Measurements from ENCODE around the gene DNAI1.

Gene DNAI1

DNA sequence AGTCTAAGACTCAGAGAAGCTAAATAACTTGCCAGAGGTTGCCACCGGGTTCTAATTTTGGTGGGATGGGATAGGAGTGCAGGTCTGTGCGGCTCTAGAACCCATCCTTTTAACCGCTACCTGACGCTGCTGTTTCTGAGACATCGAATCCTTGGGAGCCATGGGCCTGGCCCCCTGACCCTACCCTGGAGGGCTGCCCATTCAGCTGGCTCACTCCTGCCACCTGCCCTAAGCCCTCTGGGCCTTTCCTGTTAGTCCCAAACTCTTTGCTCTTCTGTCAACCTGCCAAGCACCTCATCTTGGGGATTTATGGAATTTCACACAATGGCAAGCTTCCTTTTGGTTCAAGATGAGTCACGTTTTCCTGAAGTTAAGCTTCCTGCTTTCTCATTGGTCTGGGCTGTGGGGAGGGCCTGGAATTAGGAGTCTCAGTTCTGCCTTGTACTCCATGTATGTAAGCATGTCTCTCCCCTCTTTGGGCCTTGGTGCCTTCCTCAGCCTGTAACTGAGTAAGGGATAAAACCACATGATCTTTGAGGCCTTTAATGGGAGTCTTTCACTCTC, 37.6 kb downstream of the DNAI1 start:
- FAIRE-seq (no peak), DNase-seq (ENCODE audit: insufficient read length) (no peak)
- TF ChIP-seq POLR2AphosphoS5 (IDR thresholded peaks at IDR 0.05; ENCODE audit: low read depth, low read length) (no peak), POLR2A (IDR thresholded peaks at IDR 0.05; ENCODE audit: low read depth, low read length) (no peak)

DNA sequence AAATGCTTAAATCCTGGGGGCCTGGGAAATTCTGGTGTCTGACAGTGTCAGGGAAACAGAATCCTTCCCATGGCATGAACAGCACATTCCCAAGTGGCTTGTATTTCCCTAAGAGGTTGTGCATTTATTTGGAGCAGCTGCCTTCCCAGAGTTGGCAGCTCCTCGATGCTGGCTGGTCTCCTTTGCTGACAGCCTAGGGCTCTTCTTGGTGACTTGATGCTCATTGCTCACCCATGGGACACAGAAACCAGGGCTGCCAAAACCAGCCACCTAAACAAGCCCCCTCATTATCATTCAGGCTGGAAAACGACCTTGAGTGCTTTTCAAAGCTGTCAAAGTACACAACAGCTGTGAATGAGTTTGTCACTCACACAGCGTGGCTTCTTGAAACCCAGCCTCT, 39.9 kb downstream of the DNAI1 start:
- no peak for FAIRE-seq
- DNase-seq (ENCODE audit: insufficient read length): no peak
- no peak for TF ChIP-seq TAF1 (IDR thresholded peaks at IDR 0.05; ENCODE audit: borderline replicate concordance, low read depth, low read length)
- no peak for TF ChIP-seq POLR2A (IDR thresholded peaks at IDR 0.05; ENCODE audit: low read depth, low read length)
- TF ChIP-seq POLR2AphosphoS5 (IDR thresholded peaks at IDR 0.05; ENCODE audit: low read depth, low read length): no peak

DNA sequence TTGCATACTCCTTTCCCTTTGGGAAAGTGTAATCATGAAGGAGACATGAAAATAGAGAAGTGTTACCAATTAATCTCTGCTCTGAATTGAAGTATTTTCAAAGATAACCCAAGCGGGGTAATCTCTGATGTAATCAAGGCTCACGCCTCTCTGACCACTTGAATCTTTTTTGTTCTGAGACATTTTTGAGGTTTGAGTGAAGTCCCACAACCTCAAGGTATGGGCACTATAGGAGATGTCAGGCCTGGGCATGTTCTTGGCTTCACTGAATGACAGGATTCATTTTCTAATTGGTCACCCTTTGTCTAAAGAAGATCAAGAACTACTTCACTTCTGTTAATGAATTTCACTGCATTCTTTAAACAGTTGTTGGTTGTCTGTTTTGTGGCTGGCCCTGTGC, 40.5 kb downstream of the DNAI1 start:
- TF ChIP-seq TAF1 (IDR thresholded peaks at IDR 0.05; ENCODE audit: borderline replicate concordance, low read depth, low read length) (no peak), POLR2AphosphoS5 (IDR thresholded peaks at IDR 0.05; ENCODE audit: low read depth, low read length) (no peak)
- DNase-seq (ENCODE audit: insufficient read length) (no peak), FAIRE-seq (no peak)

DNA sequence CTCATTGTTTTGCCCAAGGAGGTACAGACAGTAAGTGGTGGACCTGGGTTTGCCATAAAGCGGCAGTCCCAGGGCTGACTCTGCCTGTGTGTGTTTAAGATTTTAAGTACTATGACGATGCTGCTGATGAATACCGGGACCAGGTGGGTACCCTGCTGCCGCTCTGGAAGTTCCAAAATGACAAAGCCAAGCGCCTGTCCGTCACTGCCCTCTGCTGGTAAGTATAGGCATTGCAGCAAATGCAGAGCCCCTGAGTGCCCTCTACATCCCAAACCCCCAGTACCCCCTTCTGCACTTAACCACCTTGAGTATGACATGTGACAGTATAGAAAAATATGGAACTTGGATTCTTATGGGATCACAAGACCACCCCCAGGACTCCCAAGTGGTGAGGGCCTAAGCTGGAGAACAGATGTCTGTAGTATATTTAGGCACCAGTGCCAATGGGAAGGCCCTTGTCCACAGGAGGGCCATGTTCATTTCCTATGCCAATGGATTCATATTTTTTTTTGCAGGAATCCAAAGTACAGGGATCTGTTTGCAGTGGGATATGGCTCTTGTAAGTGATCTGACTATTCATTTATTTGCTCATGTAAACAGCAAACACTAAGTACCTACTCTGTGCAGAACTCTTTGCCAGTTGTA, 42.1 kb downstream of the DNAI1 start:
- TF ChIP-seq TAF1 (IDR thresholded peaks at IDR 0.05; ENCODE audit: borderline replicate concordance, low read depth, low read length): no peak
- DNase-seq (ENCODE audit: insufficient read length) (peak; percentile 64), FAIRE-seq (peak; percentile 70)

DNA sequence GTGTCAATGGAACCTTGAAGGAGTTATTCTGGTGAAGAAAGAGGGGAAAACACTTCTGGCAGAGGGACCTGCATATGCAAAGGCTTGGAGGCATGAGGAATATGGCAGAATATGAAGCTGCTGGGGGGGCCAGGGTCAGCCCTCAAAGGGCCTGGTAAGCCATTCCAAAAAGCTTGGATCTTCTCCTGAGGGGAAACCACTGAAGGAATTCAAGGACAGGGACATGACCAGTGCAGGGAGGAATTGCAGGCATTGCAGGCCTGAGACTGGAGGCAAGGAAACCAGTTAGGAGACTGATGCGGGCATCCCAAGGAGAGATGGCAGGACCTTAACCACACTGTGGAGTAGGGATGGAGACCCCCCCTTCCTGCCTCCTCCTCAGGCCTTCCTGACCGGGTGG, 42.8 kb downstream of the DNAI1 start:
- no peak for TF ChIP-seq TAF1 (IDR thresholded peaks at IDR 0.05; ENCODE audit: borderline replicate concordance, low read depth, low read length)
- no peak for TF ChIP-seq POLR2AphosphoS5 (IDR thresholded peaks at IDR 0.05; ENCODE audit: low read depth, low read length)
- TF ChIP-seq POLR2A (IDR thresholded peaks at IDR 0.05; ENCODE audit: low read depth, low read length): no peak
- FAIRE-seq (no peak), DNase-seq (ENCODE audit: insufficient read length) (no peak)

DNA sequence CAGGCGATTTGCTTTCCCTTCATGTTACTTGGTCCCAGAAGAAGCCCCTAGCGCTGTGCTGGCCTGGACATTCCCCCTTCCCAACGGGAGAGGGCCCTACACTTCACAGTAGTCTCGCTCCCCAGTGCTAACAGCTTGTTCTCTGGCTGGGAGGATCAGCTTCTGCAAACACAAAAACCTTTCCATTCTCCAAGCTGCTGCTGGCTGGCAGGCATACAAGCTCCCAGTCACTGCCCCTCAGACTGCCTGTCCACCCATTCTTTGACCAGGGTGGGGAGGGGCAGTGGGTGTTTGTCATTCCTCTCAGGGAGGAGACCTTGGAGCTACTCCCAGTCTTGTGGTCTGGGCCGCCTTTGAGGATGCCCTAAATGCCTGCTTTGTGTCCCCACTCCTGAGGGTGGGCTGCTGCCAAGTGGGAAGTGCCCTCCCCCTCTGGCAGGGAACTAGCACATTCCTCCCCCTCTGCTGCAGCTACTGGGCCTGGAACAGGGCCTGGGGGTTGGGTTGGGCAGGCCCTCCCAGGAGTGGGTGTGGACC, 43.4 kb downstream of the DNAI1 start:
- FAIRE-seq (no peak), DNase-seq (ENCODE audit: insufficient read length) (no peak)
- no peak for TF ChIP-seq POLR2AphosphoS5 (IDR thresholded peaks at IDR 0.05; ENCODE audit: low read depth, low read length)
- TF ChIP-seq POLR2A (IDR thresholded peaks at IDR 0.05; ENCODE audit: low read depth, low read length): no peak
- TF ChIP-seq TAF1 (IDR thresholded peaks at IDR 0.05; ENCODE audit: borderline replicate concordance, low read depth, low read length): no peak

DNA sequence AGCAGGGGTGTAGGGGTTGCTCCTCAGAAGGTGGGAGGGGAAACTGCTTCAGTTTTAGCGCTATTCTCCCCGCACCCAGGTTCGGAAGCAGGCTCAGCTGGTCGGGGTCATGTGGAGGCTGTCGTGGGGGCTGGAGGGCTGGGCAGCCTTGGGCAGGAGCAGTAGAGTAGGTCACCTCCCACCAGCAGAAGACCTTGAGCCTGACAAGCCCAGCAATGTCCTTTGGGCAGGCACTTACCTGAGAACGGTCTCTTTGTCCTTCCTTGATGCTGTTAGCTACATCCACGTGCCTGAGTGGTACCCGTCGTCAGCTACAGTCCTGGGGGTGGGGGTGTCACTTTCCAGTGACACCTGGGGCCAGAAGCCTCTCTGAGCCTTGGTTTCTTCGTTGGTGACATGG, 43.9 kb downstream of the DNAI1 start:
- no peak for FAIRE-seq
- DNase-seq (ENCODE audit: insufficient read length): no peak
- no peak for TF ChIP-seq POLR2AphosphoS5 (IDR thresholded peaks at IDR 0.05; ENCODE audit: low read depth, low read length)
- no peak for TF ChIP-seq TAF1 (IDR thresholded peaks at IDR 0.05; ENCODE audit: borderline replicate concordance, low read depth, low read length)
- TF ChIP-seq POLR2A (IDR thresholded peaks at IDR 0.05; ENCODE audit: low read depth, low read length): no peak

DNA sequence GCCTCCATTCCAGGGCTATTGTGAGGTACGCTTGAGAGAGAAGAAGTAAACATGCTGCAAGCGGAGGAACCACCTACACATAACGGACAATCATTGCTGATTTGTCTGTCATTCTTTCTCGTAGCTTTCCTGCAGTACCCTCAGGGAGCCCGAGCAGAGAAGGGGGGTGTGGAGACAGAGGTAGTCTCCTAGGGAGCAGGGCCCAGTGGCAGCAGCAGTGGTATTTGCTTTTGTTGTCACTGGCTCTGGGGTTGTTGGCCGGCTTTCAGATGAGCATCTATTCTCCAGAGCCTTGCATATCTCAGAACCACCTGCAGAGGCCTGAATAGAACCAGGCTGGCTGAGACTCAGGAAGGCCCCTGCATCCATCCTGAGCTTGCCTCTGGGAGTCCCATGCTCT, 44.3 kb downstream of the DNAI1 start:
- DNase-seq (ENCODE audit: insufficient read length) (no peak), FAIRE-seq (no peak)
- TF ChIP-seq POLR2A (IDR thresholded peaks at IDR 0.05; ENCODE audit: low read depth, low read length): no peak
- TF ChIP-seq TAF1 (IDR thresholded peaks at IDR 0.05; ENCODE audit: borderline replicate concordance, low read depth, low read length): no peak
- TF ChIP-seq POLR2AphosphoS5 (IDR thresholded peaks at IDR 0.05; ENCODE audit: low read depth, low read length): no peak

DNA sequence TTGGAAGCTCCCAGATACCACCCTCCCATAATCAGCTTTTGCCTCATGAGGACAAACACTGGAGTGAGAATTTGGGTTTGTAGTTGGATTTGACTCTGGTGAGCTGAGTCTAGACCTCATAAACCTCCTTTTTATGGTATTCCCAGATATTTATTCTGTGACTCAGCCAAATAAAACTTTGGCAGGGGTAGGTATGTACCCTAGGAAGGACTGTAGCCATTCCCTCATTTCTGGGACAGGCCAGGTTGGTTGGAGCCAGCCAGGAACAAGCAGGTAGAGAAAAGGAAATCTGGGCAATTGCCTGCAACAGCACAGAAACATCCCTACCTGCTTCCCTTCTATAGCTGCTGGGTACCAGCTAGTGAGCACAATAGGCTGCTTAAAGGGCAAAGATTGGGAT, 44.8 kb downstream of the DNAI1 start:
- DNase-seq (ENCODE audit: insufficient read length): no peak
- TF ChIP-seq TAF1 (IDR thresholded peaks at IDR 0.05; ENCODE audit: borderline replicate concordance, low read depth, low read length): no peak
- TF ChIP-seq POLR2AphosphoS5 (IDR thresholded peaks at IDR 0.05; ENCODE audit: low read depth, low read length): no peak
- TF ChIP-seq POLR2A (IDR thresholded peaks at IDR 0.05; ENCODE audit: low read depth, low read length): no peak
- FAIRE-seq: no peak

DNA sequence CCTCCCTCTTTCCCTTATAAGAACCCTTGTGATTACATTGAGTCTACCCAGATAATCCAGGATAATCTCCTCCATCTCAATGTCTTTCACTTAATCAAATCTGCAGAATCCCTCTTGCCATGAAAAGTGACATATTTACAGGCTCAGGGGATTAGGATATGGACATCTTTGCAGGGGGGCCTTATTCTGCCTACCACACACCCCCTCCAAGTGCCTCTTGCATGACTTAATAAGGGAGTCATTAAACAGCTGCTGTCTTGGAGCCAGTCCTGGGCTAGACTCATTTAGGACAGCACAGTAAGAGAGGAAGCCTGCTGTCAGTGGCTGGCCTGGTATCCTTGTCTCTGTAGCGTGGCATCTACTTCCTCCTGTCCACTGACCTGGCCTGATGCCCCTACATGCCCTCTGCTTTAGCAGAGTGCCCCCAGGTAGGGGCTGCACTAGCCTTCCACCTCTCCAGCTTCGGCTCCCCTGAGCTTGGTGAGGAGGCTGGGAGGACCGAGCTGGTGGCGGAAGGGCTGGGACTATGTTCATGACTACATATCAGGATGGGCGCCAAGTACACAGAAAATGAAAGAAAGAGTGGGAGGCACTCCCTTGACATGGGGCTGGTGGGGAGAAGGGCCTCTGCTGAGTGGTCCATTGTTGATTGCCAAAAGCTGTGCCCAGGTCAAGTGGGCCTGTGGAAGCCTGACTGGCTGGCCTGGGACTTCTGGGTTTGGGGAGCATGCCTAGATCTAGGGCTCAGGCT, 46.9 kb downstream of the DNAI1 start:
- no peak for FAIRE-seq
- no peak for TF ChIP-seq POLR2AphosphoS5 (IDR thresholded peaks at IDR 0.05; ENCODE audit: low read depth, low read length)
- no peak for TF ChIP-seq POLR2A (IDR thresholded peaks at IDR 0.05; ENCODE audit: low read depth, low read length)
- TF ChIP-seq TAF1 (IDR thresholded peaks at IDR 0.05; ENCODE audit: borderline replicate concordance, low read depth, low read length): no peak
- no peak for DNase-seq (ENCODE audit: insufficient read length)

DNA sequence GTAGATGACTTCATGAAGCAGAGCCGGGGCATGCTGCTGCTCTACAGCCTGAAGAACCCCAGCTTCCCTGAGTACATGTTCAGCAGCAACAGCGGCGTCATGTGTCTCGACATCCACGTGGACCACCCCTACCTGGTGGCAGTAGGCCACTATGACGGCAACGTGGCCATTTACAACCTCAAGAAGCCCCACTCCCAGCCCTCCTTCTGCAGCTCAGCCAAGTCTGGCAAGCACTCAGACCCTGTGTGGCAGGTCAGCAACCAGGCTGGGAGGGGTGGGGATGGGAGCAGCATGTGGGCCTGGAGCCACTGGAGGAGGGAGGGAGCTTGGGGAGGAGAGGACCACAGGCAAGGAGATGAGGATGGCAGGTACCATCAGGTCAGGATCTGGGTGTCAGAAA, 48.0 kb downstream of the DNAI1 start:
- TF ChIP-seq TAF1 (IDR thresholded peaks at IDR 0.05; ENCODE audit: borderline replicate concordance, low read depth, low read length): no peak
- no peak for TF ChIP-seq POLR2AphosphoS5 (IDR thresholded peaks at IDR 0.05; ENCODE audit: low read depth, low read length)
- TF ChIP-seq POLR2A (IDR thresholded peaks at IDR 0.05; ENCODE audit: low read depth, low read length): no peak
- DNase-seq (ENCODE audit: insufficient read length) (no peak), FAIRE-seq (no peak)

DNA sequence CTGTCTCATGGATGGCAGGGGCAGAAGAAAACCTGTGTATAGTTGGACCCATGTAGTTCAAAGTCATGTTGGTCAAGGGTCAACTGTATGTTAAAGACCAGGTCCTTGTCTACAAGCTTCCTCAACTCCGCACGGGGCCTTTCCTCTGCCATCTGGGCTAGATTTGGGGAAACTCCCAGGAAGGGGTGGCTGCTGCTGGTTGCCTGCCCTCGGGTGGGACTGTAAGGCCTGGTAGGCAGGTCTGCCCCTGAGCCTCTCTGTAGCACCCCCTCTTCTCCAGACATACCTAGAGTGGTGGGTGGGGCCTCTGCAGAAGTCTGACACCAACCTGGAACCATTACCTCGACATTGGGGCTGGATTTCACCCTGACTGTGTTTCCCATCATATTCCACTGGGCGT, 49.0 kb downstream of the DNAI1 start:
- no peak for FAIRE-seq

More for the DNA sequence above, 49.0 kb downstream of the DNAI1 start:
- no peak for DNase-seq (ENCODE audit: insufficient read length)
- TF ChIP-seq TAF1 (IDR thresholded peaks at IDR 0.05; ENCODE audit: borderline replicate concordance, low read depth, low read length) (no peak), POLR2A (IDR thresholded peaks at IDR 0.05; ENCODE audit: low read depth, low read length) (no peak), POLR2AphosphoS5 (IDR thresholded peaks at IDR 0.05; ENCODE audit: low read depth, low read length) (no peak)

Data from GM12892 (cell line).